ENCODE results near the gene PPP1R12A.

DNA sequence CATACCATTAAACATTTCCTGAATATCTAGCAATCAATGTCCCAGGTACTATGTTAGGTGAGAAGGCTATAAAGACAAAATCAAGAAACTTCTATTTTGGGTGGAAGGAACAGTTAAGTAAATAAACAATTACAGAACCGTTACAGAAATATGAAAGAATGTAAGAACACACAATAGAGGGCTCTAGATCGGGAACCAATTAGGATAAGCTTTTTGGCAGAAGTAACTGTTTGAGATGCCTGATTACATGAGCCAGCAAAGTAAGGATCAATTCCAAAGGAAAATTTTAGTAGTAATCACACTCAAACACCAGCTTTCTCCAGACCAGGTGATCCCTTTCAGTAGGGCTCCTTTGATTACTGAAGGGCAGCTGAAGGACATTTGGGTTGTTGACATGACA is 33.9 kb downstream of the PPP1R12A start:
- TF ChIP-seq, protein P1, sequence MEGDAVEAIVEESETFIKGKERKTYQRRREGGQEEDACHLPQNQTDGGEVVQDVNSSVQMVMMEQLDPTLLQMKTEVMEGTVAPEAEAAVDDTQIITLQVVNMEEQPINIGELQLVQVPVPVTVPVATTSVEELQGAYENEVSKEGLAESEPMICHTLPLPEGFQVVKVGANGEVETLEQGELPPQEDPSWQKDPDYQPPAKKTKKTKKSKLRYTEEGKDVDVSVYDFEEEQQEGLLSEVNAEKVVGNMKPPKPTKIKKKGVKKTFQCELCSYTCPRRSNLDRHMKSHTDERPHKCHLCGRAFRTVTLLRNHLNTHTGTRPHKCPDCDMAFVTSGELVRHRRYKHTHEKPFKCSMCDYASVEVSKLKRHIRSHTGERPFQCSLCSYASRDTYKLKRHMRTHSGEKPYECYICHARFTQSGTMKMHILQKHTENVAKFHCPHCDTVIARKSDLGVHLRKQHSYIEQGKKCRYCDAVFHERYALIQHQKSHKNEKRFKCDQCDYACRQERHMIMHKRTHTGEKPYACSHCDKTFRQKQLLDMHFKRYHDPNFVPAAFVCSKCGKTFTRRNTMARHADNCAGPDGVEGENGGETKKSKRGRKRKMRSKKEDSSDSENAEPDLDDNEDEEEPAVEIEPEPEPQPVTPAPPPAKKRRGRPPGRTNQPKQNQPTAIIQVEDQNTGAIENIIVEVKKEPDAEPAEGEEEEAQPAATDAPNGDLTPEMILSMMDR (conservative IDR thresholded peaks at IDR 0.05) = no peak
- no peak for TF ChIP-seq ZFX (IDR thresholded peaks at IDR 0.05)

Data from C4-2B (cell line).